CD8-positive, alpha-beta memory T cell (primary cell): ENCODE data around the gene FBXO45. TPM values are rescaled to one million over a fixed set of nuclear protein-coding genes. Genes with fewer than 3 reads are reported as not detected.
"Not testable (repeated sequence)": the region's sequence is repeated elsewhere in the genome, so short reads cannot be mapped to it uniquely, and the experiment has no call there.

Source experiments
- CTCF ChIA-PET: fragments of 350-600 bp; sonication (Branson Sonifier 250); formaldehyde crosslinking; loops from one replicate; lab custom pipeline; 2021; ENCODE audit warnings: antibody characterized with exemption; lab: Charles Lee
- POLR2A ChIA-PET: fragments of 350-600 bp; sonication (Branson Sonifier 250); formaldehyde crosslinking; loops from one replicate; lab custom pipeline; 2021; ENCODE audit warnings: antibody characterized with exemption; lab: Charles Lee
- DNase-seq, 5 donors: peaks; one replicate each; pipeline versions ENCODE4 v3.0.0 to v3.0.0-alpha.2; 2020 to 2022; ENCODE audit warnings: mixed read lengths in 1 of 5
- H3K27ac ChIP-seq: one replicate; pipeline ENCODE4 v1.7.0; 2013; ENCODE audit warnings: low read depth, mild to moderate bottlenecking, low read length, moderate library complexity
- H3K27me3 ChIP-seq: 2 replicates; pipeline ENCODE4 v1.7.0; 2013; ENCODE audit warnings: low read length, mild to moderate bottlenecking; ENCODE audit not compliant: insufficient read depth, poor library complexity, severe bottlenecking
- H3K36me3 ChIP-seq: 2 replicates; pipeline ENCODE4 v1.7.0; 2013; ENCODE audit warnings: mild to moderate bottlenecking, low read length, moderate library complexity; ENCODE audit not compliant: insufficient read depth
- H3K4me1 ChIP-seq: 2 replicates; pipeline ENCODE4 v1.7.0; 2013; ENCODE audit warnings: mild to moderate bottlenecking, low read length, moderate library complexity; ENCODE audit not compliant: insufficient read depth
- H3K4me3 ChIP-seq: 2 replicates; pipeline ENCODE4 v1.7.0; 2013; ENCODE audit warnings: mild to moderate bottlenecking, low read length
- H3K9me3 ChIP-seq: 2 replicates; pipeline ENCODE4 v1.7.0; 2013; ENCODE audit warnings: mild to moderate bottlenecking, low read length
- H3K27ac Mint-ChIP-seq, 8 donors: one replicate each; pipeline ENCODE4 v1.8.0; 2020 to 2021; ENCODE audit warnings: mixed read lengths in 8 of 8, mild to moderate bottlenecking in 6 of 8, inconsistent platforms in 3 of 8, moderate library complexity in 3 of 8
- H3K27me3 Mint-ChIP-seq, 2 donors: one replicate each; pipeline ENCODE4 v1.8.0; 2020 to 2021; ENCODE audit warnings: mixed read lengths in 2 of 2, mild to moderate bottlenecking in 1 of 2, moderate library complexity in 1 of 2
- H3K36me3 Mint-ChIP-seq, 3 donors: one replicate each; pipeline ENCODE4 v1.8.0; 2020 to 2021; ENCODE audit warnings: mixed read lengths in 3 of 3, inconsistent platforms in 1 of 3, mild to moderate bottlenecking in 1 of 3
- H3K4me1 Mint-ChIP-seq, 3 donors: one replicate each; pipeline ENCODE4 v1.8.0; 2020 to 2021; ENCODE audit warnings: mixed read lengths in 3 of 3, inconsistent platforms in 1 of 3, mild to moderate bottlenecking in 1 of 3
- H3K4me3 Mint-ChIP-seq, 7 donors: one replicate each; pipeline ENCODE4 v1.8.0; 2020 to 2021; ENCODE audit warnings: mixed read lengths in 7 of 7, mild to moderate bottlenecking in 6 of 7, moderate library complexity in 4 of 7, inconsistent platforms in 2 of 7
- H3K9me3 Mint-ChIP-seq, 5 donors: one replicate each; pipeline ENCODE4 v1.8.0; 2020 to 2022; ENCODE audit warnings: mixed read lengths in 5 of 5, mild to moderate bottlenecking in 3 of 5, moderate library complexity in 2 of 5, inconsistent platforms in 1 of 5
- polyA plus RNA-seq: library from polyadenylated mRNA; unstranded; fragments of 300-500 nt; fragmentation: Illumina TruSeq; gene quantifications from one replicate; pipeline ENCODE4 v1.2.3, GENCODE V29; 2021
- total RNA-seq, 2 experiments: library from RNA; stranded (reverse); gene quantifications; one replicate each; pipeline ENCODE4 v1.2.3, GENCODE V29; 2021

The FBXO45 gene
- total and polyA plus RNA-seq, 3 experiments from 2014 or later = 5.6 to 30.1 (median 29.3) TPM

DNA sequence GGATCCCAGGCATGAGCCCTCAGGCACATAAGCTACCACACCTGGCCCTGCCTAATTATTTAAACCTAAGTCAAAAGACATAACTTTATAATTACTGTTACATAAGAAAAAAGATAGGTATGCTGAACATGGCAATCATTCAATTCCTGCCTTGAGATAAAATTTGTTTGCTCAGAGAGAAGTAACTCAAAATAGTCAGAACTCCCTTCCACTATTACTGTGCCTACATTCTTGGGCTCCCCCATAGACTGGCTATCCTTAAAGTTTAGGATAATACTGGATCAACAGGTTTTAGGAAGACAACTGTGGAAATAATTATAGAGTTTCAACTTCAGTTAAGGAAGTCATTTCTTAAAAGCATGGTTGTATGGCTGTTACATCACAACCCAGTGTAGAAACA is 10.0 kb upstream of the FBXO45 start:
- ChIA-PET POLR2A (no interaction called here), CTCF (no interaction called here)
- Histone ChIP-seq H3K4me3 (no peak overlapping the region), H3K9me3 (no peaks in the 10 kb centered on the region), H3K27me3 (no peaks in the 10 kb centered on the region), H3K4me1 (peaks cover 3% of the 10 kb centered on the region), H3K36me3 (peaks cover 5% of the 10 kb centered on the region), H3K27ac (no peak overlapping the region)
- no peak overlapping the region for H3K4me3 Mint-ChIP-seq
- no peaks in the 10 kb centered on the region for H3K27me3 Mint-ChIP-seq
- H3K4me1 Mint-ChIP-seq = peaks cover 8 to 26% (median 8%) of the 10 kb centered on the region in 3 donors
- peak overlapping the region in 1 of 8 donors; percentile 43 for H3K27ac Mint-ChIP-seq
- no peak for DNase-seq
- H3K9me3 Mint-ChIP-seq = no peaks in the 10 kb centered on the region
- peaks cover 0 to 61% (median 16%) of the 10 kb centered on the region in 3 donors for H3K36me3 Mint-ChIP-seq

DNA sequence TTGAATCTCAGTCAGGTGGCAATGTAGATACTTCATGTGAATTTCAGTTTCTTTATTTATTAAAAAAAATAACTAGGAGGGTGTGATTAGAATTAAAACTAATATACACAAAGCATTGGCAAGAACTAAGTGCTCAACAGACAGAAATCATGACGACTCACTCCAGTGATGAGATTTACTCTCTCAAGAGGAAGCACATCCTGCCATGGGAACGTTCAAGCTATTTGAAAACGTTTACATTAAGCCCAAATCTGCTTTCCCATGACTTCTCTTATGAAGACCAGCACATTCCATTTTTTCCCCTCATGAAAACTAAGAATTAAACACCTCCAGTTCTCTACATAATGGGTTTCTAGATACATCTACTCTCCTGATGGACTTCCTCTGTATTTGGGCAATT is 8.6 kb upstream of the FBXO45 start:
- Histone ChIP-seq H3K4me1 (peaks cover 13% of the 10 kb centered on the region), H3K4me3 (no peak overlapping the region), H3K36me3 (peaks cover 5% of the 10 kb centered on the region), H3K9me3 (no peaks in the 10 kb centered on the region), H3K27ac (no peak overlapping the region), H3K27me3 (no peaks in the 10 kb centered on the region)
- DNase-seq = no peak
- POLR2A ChIA-PET = no interaction called here
- Mint-ChIP-seq H3K9me3 (no peaks in the 10 kb centered on the region), H3K36me3 (peaks cover 0 to 60% (median 11%) of the 10 kb centered on the region in 3 donors), H3K4me3 (no peak overlapping the region), H3K27me3 (no peaks in the 10 kb centered on the region), H3K27ac (no peak overlapping the region), H3K4me1 (peaks cover 18 to 38% (median 21%) of the 10 kb centered on the region in 3 donors)
- CTCF ChIA-PET = no interaction called here

DNA sequence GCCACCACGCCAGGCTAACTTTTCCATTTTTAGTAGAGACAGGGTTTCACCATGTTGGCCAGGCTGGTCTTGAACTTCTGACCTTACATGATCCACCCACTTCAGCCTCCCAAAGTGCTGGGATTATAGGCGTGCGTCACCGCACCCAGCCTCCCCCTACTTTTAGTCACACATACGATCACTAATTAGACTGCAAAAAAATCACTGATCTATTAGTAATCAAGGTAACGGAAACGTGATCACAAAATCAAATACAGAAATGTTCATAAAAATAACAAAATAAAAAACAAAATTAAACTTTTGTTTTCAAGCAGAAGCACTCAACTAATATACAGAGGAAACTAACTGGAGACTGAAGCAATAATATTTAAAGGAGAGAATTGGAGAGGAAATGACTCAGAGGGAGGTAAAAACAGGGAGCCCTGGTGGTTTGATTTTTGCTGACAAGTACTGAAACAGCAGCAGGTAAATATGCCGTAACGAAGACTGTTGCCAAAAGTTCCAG is 4.7 kb upstream of the FBXO45 start:
- peak overlapping the region in 5 of 7 donors; percentile 26 to 60 (median 43) for H3K4me3 Mint-ChIP-seq
- H3K36me3 ChIP-seq = peaks cover 9% of the 10 kb centered on the region
- no peak overlapping the region for H3K4me3 ChIP-seq
- peak overlapping the region in 7 of 8 donors; percentile 6 to 91 (median 80) for H3K27ac Mint-ChIP-seq
- peaks cover 29 to 55% (median 36%) of the 10 kb centered on the region in 3 donors for H3K4me1 Mint-ChIP-seq
- H3K4me1 ChIP-seq = peaks cover 26% of the 10 kb centered on the region
- no peaks in the 10 kb centered on the region for H3K27me3 ChIP-seq
- peak in 1 of 5 donors; percentile 8 for DNase-seq
- no peaks in the 10 kb centered on the region for H3K9me3 ChIP-seq
- no peaks in the 10 kb centered on the region for H3K9me3 Mint-ChIP-seq
- peak overlapping the region; percentile 13 for H3K27ac ChIP-seq
- no peaks in the 10 kb centered on the region for H3K27me3 Mint-ChIP-seq
- ChIA-PET POLR2A (no interaction called here), CTCF (interaction anchor here (1.1 kb wide), 1 partner anchor 35 kb away, joined by 3 read pairs; no protein-coding TSS in a partner anchor)
- H3K36me3 Mint-ChIP-seq = peaks cover 0 to 64% (median 11%) of the 10 kb centered on the region in 3 donors

DNA sequence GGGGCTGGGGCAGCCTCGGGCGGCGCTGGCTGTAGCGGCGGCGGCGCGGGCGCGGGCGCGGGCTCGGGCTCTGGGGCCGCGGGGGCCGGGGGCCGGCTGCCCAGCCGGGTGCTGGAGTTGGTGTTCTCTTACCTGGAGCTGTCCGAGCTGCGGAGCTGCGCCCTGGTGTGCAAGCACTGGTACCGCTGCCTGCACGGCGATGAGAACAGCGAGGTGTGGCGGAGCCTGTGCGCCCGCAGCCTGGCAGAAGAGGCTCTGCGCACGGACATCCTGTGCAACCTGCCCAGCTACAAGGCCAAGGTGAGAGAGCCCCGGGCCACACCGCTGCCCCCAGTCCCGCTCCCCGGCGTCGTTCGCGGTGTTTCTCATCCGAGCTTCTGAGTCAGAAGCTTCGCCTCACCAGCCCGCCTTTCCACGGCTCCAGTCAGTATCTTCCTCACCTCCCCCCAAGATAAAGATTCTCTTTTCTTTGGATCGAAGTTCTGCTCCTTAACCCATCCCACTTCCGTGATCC is 600 bp downstream of the FBXO45 start:
- peak overlapping the region; percentile 8 to 99 (median 96) for H3K27ac Mint-ChIP-seq
- Histone ChIP-seq H3K9me3 (no peaks in the 10 kb centered on the region), H3K4me1 (peaks cover 33% of the 10 kb centered on the region), H3K4me3 (peak overlapping the region; percentile 52), H3K27me3 (no peaks in the 10 kb centered on the region), H3K27ac (peak overlapping the region; percentile 91), H3K36me3 (peaks cover 4% of the 10 kb centered on the region)
- no peaks in the 10 kb centered on the region for H3K27me3 Mint-ChIP-seq
- H3K4me1 Mint-ChIP-seq = peaks cover 30 to 42% (median 39%) of the 10 kb centered on the region in 3 donors
- peak in 4 of 5 donors; percentile 38 to 70 (median 46) for DNase-seq
- H3K4me3 Mint-ChIP-seq = peak overlapping the region; percentile 87 to 98 (median 94)
- CTCF ChIA-PET = interaction anchor here (1.1 to 2.1 kb wide), 3 partner anchors 41 to 116 kb away, joined by 3 to 6 read pairs (median 4); no protein-coding TSS in a partner anchor
- peaks cover 0 to 29% (median 0%) of the 10 kb centered on the region in 3 donors for H3K36me3 Mint-ChIP-seq
- POLR2A ChIA-PET = interaction anchor here (0.6 to 2.2 kb wide), 9 partner anchors 13 to 373 kb away, joined by 3 to 13 read pairs (median 5); partner anchors contain the start of genes CEP19, NCBP2, PAK2 and PIGX
- no peaks in the 10 kb centered on the region for H3K9me3 Mint-ChIP-seq

DNA sequence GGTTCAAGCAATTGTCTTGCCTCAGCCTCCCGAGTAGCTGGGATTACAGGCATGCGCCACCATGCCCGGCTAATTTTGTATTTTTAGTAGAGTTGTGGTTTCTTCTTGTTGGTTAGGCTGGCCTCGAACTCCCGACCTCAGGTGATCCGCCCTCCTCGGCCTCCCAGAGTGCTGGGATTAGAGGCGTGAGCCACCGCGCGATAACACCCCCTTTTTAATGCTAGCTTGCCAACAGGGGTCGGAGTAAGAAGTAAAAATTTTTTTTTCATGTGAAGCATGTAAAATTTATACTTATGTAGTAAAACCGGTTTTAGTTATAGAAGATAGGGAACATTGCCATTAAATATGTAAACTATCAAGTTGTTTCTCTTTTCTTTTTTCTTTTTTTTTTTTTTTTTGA is 1.9 kb downstream of the FBXO45 start:
- H3K27ac ChIP-seq, H3K27me3 Mint-ChIP-seq, H3K4me3 ChIP-seq, H3K9me3 ChIP-seq, H3K36me3 ChIP-seq, CTCF ChIA-PET, H3K27me3 ChIP-seq, DNase-seq, H3K9me3 Mint-ChIP-seq: not testable (repeated sequence)
- peaks cover 26% of the 10 kb centered on the region for H3K4me1 ChIP-seq
- POLR2A ChIA-PET = interaction anchor here (0.7 kb wide), 1 partner anchor 22 kb away, joined by 3 read pairs; no protein-coding TSS in a partner anchor
- peak overlapping the region in 5 of 7 donors; percentile 87 to 95 (median 93) for H3K4me3 Mint-ChIP-seq
- H3K4me1 Mint-ChIP-seq = peaks cover 29 to 40% (median 37%) of the 10 kb centered on the region in 3 donors
- peak overlapping the region in 1 of 8 donors; percentile 91 for H3K27ac Mint-ChIP-seq
- peaks cover 0 to 23% (median 0%) of the 10 kb centered on the region in 3 donors for H3K36me3 Mint-ChIP-seq

DNA sequence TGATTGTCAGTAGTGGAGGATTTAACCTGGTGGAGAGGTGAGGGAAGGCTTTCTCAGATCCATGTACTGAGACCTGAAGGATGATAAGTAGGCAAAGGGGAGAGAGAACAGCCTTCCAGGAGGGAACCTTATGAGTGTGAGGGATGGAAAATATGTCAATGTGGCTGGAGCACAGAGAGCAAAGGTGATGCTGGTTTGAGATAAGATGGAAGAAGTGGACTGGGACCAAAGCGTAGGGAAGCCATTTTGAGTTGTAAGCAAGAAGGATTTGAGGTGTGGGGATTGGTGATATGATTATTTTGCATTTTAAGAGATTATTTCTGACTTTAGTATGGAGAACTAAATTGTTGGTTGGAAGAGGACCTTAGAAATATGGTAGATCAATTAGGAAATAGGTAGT is 3.9 kb downstream of the FBXO45 start:
- Histone ChIP-seq H3K9me3 (no peaks in the 10 kb centered on the region), H3K27ac (no peak overlapping the region), H3K36me3 (no peaks in the 10 kb centered on the region), H3K4me3 (no peak overlapping the region), H3K4me1 (peaks cover 19% of the 10 kb centered on the region), H3K27me3 (no peaks in the 10 kb centered on the region)
- Mint-ChIP-seq H3K27me3 (no peaks in the 10 kb centered on the region), H3K9me3 (no peaks in the 10 kb centered on the region), H3K27ac (no peak overlapping the region), H3K4me1 (peaks cover 32 to 45% (median 34%) of the 10 kb centered on the region in 3 donors), H3K36me3 (peaks cover 0 to 17% (median 0%) of the 10 kb centered on the region in 3 donors), H3K4me3 (no peak overlapping the region)
- DNase-seq = no peak
- ChIA-PET POLR2A (no interaction called here), CTCF (no interaction called here)

DNA sequence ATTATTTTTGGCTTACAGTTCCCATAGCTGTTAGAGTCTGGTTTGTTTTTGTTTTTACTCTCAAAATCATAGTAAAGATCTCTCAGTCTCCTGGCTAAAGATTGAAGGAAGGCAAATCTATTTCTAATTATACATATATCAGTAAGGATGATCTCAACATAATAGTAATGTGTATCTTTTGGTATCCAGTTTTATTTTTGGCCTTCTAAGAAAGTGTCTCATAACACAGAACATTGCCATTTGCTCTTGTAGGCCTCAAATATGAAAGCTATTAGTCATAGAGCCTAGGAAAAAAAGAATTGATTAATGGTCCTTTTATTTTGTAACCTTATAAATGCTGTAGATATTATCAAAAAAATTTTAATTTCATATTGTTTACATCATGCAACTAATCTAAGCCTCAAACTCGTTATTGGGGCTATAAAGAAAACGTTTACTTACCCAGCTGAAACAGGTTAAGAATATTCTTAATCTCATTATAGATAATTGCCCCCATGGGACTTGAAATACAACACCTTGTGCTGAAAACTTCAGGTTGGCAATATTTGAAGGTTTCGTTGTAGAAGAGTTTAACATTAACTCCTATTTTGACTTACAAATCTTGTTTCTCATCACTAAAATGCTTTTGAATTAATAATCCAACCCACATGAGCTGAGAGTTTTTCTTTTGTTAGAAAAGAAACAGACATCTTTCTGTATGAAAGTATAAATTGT is 16.7 kb downstream of the FBXO45 start:
- H3K4me3 Mint-ChIP-seq = no peak overlapping the region
- ChIA-PET POLR2A (no interaction called here), CTCF (no interaction called here)
- Histone ChIP-seq H3K36me3 (peaks cover 4% of the 10 kb centered on the region), H3K27ac (no peak overlapping the region), H3K27me3 (no peaks in the 10 kb centered on the region), H3K4me1 (no peaks in the 10 kb centered on the region), H3K9me3 (no peaks in the 10 kb centered on the region), H3K4me3 (no peak overlapping the region)
- H3K36me3 Mint-ChIP-seq = peaks cover 0 to 55% (median 17%) of the 10 kb centered on the region in 3 donors
- no peaks in the 10 kb centered on the region for H3K27me3 Mint-ChIP-seq
- peak overlapping the region in 1 of 8 donors; percentile 55 for H3K27ac Mint-ChIP-seq
- DNase-seq = no peak
- peaks cover 0 to 5% (median 0%) of the 10 kb centered on the region in 3 donors for H3K4me1 Mint-ChIP-seq
- H3K9me3 Mint-ChIP-seq = no peaks in the 10 kb centered on the region

DNA sequence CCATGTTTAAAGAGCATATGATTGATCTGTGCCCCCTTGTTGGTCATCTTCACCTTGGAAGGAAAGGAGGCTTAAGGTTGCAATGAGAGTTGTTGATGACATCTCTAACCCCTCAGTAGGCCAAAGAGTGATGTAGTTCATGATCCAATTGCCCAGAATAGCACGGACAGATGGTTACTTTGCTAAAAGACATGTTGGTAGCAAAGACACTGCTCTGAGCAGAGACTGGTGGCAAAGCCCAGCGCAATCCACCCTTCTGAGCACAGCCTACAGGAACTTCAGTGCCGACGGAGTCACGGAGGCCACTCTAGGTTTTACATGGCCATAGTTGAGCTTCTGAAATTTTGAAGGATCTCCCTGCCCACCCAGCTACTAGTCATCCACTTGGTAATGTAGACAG is 21.8 kb downstream of the FBXO45 start:
- Mint-ChIP-seq H3K4me1 (no peaks in the 10 kb centered on the region), H3K36me3 (peaks cover 0 to 21% (median 8%) of the 10 kb centered on the region in 3 donors), H3K27ac (no peak overlapping the region), H3K27me3 (peaks cover 0 to 7% of the 10 kb centered on the region in 2 donors), H3K4me3 (no peak overlapping the region), H3K9me3 (no peaks in the 10 kb centered on the region)
- H3K4me3 ChIP-seq = no peak overlapping the region
- DNase-seq = no peak
- CTCF ChIA-PET = interaction anchor here (1.4 to 2.4 kb wide), 2 partner anchors 14 to 19 kb away, joined by 4 to 8 read pairs; no protein-coding TSS in a partner anchor
- H3K36me3 ChIP-seq = no peaks in the 10 kb centered on the region
- POLR2A ChIA-PET = no interaction called here
- H3K27me3 ChIP-seq = no peaks in the 10 kb centered on the region
- H3K27ac ChIP-seq = no peak overlapping the region
- H3K4me1 ChIP-seq = no peaks in the 10 kb centered on the region
- no peaks in the 10 kb centered on the region for H3K9me3 ChIP-seq
